Islet of Langerhans (tissue), 1 donor: Measurements from ENCODE around the gene KLC3.
"Not testable (repeated sequence)": the region's sequence is repeated elsewhere in the genome, so short reads cannot be mapped to it uniquely, and the experiment has no call there.

ENCODE experiments used
- FAIRE-seq: peaks from one replicate; lab custom pipeline; 2011; peaks lifted over from hg19 to GRCh38; lab: Jason Lieb, UNC

Gene KLC3

DNA sequence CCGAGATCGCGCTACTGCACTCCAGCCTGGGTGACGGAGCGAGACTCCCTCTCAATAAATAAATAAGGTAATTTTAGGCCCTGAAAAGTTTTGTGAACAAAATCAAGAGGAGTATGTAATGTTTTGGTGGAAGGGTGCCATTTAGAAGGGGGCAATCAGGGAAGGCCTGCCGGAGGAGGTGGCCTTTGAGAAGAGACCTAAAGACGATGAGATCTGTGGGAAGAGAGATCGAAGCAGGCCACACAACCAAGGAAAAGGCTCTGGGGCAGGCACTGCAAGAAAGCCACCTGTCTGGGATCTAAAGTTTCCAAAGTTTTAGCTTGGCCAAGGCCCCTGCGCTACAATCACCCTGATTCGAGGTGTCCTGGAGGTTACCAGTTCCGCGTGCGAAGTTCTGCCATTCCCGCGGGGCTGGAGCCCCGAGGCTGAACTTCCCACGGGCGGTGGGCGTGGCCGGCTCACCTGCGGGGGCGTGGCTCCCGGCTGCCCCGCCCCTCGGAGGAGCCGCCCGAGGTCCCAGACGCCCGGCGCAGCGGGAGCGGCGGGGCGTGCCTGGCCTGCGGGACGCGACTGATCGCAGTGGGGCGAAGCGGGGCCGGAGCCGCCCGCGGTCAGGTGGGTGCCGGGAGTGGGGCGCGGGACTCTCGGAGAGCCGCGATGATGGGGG is at the start of gene KLC3:
Gene KLC3, plus strand, starts transcription at position 519 of the 667 bp plus-strand sequence. CDS start 4,792 bp downstream, outside the sequence.
- no peak for FAIRE-seq

DNA sequence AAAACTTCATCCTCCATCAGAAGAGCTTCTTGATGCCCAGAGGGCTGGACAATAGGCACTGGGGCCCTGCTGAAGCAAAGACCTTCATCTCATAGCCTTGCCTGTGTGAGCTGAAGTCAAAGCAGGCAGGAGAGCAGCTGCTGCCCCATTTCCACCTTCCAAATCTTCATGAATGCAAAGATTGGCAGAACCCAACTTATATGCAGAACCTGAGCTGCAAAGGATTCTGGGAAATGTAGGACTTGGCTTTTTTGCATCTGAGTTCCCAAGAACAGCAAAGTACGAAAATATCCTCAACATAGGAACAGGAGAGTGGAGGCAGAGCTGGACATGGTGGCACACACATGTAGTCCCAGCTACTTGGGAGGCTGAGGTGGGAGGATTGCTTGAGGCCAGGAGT is 48.7 kb upstream of the KLC3 start:
- FAIRE-seq: no peak

DNA sequence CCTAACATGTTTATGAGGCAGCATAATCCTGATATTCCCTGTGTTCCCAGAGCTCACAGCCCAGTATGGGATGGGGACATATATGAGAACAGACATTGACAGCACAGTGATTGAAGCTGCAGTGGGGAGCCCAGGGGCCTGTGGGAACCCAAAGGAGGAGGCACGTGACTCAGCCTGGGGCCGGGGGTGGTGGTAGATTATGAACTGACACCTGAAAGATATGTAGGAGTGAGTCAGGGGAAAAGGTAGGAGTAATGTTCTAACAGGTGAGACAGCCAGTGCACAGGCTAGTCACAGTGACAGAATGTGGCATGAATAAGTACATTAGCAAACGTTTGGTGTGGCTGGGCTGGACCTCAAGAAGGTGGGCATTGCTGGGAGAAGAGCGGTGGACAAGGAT is 46.9 kb upstream of the KLC3 start:
- no peak for FAIRE-seq

DNA sequence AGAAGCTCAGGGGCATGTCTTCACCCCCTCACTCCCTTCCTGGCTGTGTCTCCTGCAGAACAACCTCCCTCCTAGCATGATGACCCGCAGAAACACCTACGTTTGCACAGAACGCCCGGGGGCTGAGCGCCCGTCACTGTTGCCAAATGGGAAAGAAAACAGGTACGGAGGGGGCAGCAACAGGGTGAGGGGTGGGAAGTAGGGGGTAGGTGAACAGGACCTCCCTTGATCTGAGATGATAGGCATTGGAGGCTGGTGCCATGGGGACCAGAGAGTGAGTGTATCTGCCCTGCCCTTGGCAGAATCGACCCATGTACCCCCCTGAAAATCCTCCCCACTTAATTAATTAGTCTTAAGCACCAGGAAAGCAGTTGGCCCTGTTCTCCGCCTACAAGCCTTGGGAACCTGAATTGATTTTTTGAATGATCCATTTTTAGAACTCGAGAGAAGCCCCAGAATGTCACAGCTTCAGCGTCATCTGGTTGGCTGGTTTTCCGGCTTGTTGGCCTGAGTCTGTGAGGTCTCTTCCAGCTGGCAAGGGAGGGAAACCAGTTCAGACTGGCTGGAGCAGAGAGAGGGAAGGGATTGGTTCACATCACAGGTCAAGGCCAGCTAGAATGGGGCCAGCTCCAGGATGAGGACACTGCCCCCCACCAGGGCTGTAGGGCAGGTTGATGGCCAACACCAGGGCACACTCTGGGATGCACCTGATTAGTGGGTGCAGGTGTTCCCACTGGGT is 46.1 kb upstream of the KLC3 start:
- FAIRE-seq: no peak

DNA sequence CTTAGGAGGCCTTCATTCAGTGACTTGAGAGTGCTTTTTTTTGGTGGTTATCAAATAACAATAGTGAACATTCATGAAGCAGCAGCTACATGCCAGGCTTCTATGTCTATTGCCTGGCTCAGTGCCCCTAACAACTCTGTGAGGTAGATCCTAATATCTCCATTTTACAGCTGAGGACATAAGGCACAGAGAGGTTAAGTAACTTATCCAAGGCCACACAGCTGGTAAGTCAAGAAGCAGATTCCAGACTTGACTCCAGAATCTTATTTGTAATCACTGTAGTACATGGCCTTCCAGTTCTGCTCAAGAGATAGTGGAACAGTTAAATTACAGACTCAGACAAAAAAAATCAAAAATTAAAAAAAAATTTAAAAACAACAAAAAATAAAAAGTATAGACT is 44.7 kb upstream of the KLC3 start:
- FAIRE-seq: no peak

DNA sequence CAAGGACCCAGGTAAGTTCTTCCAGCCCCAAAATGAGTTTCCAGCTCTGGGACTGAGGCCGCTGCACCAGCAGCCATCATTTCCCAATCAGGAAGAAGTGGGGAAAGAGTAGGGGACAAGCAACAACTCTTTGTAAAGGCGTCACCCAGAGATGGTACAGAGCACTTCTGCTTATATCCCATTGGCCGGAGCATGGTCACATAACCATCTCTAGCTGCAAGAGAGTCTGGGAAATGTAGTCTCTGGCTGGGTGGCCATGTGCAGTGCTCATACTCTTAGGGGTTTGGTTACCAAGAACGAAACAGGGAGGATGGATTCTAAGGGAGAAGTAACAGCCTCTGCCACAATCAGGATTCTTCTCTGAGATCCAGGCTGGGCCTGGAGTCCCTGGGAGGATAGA is 44.2 kb upstream of the KLC3 start:
- no peak for FAIRE-seq

DNA sequence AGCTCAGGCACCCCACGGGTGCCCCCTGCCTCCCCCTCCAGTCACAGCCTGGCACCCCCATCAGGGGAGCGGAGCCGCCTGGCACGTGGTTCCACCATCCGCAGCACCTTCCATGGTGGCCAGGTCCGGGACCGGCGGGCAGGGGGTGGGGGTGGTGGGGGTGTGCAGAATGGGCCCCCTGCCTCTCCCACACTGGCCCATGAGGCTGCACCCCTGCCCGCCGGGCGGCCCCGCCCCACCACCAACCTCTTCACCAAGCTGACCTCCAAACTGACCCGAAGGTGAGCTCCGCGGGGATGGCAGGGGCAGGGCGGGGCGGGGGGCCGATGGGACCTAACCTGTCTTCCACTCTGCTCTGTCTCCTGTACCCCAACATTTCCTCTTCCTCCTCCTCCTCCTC is 42.9 kb upstream of the KLC3 start:
- FAIRE-seq: no peak

DNA sequence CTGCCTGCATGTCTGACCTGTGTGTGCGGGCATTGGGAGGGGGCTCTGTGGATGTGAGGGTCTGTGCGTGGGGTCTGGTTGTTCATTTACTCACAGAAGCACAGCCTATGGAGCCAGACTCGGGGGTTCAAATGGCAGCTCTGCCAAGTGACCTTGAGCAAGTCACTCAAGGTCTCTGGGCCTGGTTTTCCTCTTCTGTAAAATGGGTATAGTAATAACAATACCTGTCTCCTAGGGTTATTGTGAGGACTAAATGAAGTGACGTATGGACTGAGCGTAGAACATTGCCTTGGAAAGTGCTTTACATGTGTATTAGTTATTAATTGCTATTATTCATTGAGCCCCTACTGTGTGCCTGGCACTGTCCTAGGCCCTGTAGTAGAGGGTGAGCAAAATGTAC is 42.3 kb upstream of the KLC3 start:
- FAIRE-seq: no peak

DNA sequence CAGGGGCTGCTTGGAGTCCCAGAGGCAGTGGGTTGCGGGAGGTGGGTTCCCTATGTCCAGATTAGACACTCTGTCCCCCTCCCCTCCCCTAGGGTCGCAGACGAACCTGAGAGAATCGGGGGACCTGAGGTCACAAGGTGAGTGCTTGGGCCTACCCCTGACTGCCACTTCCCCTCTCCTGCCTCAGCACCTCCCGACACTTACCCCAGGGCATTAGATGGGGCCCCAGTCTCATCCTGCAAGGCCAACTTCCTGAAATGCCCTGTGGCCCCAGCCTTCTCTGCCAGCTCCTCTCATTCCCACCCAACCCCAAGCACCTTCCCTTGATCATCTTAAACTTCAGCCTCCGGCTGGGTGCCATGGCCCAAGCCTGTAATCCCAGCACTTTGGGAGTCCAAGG is 40.8 kb upstream of the KLC3 start:
- FAIRE-seq: no peak

DNA sequence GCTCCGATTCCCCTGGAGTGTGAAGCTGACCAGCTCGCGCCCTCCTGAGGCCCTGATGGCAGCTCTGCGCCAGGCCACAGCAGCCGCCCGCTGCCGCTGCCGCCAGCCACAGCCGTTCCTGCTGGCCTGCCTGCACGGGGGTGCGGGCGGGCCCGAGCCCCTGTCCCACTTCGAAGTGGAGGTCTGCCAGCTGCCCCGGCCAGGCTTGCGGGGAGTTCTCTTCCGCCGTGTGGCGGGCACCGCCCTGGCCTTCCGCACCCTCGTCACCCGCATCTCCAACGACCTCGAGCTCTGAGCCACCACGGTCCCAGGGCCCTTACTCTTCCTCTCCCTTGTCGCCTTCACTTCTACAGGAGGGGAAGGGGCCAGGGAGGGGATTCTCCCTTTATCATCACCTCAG is 38.1 kb upstream of the KLC3 start:
- FAIRE-seq: no peak

DNA sequence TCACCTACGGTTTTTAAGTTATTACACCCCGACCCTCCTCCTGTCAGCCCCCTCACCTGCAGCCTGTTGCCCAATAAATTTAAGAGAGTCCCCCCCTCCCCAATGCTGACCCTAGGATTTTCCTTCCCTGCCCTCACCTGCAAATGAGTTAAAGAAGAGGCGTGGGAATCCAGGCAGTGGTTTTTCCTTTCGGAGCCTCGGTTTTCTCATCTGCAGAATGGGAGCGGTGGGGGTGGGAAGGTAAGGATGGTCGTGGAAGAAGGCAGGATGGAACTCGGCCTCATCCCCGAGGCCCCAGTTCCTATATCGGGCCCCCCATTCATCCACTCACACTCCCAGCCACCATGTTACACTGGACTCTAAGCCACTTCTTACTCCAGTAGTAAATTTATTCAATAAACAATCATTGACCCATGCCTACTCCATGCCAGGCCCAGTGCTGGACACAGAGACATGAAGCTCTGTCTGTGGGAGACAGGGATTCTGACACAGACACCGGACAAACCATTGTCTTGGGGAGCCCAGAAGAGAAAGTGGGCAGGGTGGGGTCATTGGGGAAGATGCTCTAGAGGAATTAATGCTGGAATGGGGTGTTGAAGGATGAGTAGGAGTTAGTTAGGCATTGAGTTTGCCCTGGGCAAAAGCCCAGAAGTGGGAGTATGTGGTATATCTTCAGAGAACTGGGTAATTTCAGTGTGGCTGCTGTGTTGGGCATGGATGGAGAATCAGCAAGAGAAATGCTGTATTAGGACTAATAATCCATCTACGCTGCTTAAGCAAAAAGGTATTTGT is 37.1 kb upstream of the KLC3 start:
- FAIRE-seq: no peak

DNA sequence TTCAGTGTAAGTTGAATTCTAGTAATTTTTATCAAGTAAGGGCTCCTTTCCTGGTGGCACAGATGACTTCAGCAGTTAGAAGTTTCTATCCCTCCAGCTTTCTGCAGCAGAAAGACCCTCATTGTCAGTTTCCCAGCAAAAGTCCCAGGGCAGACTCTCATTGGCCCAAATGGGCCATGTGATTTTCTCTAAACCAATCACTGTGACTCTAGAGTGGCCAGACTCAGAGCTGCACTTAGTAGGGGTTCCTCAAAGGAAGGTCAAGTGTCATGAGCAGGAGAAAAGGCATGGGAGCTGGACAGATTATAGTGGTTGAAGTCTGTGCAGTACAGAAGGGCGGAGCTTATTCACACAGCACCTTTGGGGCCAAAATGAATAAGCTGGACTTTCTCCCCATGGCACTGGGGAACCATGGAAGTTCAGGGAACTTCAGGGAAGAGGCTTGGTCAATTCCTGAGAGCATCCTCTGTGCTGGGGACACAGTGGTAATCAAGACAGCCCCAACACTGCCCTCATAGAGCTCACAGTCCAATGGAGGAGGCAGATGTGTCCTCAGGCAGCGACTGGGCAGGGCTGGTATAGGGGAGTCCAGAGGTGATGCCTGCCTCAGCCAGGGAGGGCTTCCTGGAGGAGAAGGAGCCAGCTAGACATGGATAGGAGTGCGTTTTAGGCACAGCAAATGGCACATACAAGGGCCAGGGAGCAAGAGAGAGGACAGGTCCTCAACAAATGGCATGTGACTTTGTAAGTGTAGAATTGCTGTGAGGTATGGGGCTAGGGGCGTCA is 36.2 kb upstream of the KLC3 start:
- no peak for FAIRE-seq

DNA sequence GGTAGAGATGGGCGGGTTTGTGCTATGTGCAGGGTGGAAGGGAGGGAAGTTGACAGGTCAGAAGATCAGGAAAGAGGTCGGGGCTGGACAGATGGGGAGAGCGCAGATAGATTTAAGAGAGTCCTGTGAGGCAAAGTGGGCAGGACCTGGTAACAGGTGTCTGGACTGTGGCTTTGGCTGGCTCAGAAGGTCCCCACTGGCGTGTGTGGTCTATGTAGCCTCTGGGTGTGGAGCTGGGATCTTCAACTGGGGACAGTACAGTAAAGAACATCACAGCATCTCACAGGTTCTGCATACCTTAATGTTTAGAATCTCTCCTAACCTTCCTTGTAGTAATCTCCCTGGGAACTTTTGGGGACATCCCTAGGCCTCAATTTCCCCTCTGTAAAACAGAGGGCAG is 35.5 kb upstream of the KLC3 start:
- no peak for FAIRE-seq

DNA sequence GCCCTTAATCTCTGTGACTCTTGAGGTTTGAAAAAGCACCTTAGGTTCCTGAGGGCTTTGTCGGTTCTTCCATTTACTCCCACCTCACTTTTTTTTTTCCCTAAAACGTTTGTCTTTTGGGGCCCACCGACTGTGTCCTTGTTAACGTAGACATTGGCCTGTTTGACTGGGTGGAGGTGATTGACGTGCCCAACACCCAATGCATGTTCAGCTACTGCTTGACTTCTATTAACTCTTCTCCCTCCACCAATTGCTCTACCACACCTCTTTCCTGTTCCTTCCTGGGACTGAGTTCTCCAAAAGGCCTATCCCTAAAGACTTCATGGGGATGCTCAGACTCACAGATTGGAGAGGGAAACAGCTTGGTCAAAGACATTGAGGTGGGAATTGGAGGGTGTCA is 35.1 kb upstream of the KLC3 start:
- FAIRE-seq: no peak

DNA sequence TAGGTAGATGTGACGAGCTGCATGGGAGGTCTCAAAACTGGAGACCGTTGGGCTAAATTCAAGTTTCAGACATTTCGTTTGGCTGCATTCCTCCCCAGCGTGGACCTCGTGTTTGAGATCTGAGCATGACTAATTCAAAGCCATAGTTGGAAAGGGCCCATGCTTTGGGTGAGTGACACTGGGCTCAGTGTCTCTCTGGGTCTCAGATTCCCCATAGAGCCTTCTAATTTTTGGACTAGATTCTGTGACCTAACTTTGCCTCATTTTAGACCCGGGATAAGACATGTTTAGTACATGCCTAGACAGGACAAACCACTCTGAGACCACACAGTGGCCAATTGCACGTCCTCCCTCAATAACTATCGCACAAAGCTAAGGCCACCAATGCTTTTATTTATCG is 34.5 kb upstream of the KLC3 start:
- FAIRE-seq: no peak

DNA sequence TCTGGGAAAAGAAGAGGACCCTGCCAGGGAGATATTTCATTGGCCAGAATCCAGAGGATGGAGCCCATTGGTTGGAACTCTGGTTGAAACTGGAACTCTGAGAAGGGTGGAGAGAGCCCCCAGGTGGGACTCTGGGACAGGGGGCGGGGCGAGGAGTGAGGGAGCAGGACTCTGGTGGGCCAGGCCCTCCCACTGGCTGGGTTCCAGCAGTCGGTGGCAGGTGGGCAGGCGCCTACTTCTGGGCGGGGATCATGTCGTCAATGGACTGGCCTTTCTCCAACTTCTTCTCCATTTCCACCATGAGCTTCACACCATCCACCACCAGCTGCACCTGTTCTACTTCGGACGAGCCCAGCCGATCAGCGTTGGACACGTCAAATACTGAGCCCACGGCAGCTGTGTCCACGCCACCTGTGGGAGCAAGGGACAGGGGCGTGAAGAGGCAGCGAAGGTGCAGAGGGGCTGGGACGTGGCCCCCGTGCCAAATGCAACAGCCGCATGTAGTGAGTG is 34.0 kb upstream of the KLC3 start:
- FAIRE-seq: no peak

DNA sequence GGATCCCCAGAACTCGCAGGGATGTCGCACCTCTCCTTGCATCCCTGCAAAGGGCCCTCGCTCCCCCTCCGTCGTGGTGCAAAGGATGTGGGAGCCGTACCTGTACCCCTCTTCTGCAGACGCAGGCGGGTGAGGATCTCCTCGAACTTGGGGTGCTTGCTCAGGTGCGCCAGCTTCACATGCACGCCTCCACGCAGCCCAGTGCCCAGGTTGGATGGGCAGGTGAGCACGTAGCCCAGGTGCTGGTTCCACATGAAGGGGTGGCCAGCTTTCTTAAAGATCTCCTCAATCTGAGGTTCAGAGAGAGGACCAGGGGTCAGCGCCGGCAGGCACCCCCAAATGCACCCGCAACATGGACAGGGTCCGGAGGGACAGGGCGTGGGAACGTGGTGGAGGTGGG is 33.2 kb upstream of the KLC3 start:
- FAIRE-seq: no peak

DNA sequence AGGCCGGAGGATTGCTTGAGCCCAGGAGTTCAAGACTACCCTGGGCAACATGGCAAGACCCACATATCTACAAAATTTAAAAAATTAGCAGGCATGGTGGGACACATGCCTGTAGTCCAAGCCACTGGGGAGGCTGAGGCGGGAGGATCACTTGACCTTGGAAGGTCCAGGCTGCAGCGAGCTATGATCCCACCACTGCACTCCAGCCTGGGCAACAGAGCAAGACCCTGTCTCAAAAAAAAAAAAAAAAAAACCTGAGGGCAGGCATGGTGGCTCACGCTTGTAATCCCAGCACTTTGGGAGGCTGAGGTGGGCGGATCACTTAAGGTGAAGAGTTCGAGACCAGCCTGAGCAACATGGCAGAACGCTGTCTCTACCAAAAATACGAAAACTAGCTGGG is 31.2 kb upstream of the KLC3 start:
- not testable (repeated sequence) for FAIRE-seq

DNA sequence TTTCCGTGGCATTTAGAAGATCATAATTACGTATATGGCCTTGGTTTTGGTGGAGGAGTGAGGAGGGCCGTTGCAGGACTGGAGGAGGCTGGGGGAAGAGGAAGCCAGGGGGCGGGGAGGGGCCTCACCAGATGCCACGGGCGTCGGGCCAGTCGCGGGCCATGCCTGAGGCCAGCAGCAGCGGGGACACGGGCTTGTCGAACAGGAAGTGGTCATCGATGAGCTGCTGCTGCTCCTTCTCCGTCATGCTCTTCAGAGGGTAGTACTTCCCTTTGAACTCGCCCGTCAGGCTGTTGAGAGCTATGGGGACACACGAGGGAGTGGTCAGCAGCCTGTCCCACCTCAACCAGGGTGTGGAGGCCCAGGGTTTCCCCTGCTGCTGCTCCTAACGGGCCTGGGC is 28.9 kb upstream of the KLC3 start:
- FAIRE-seq: no peak

DNA sequence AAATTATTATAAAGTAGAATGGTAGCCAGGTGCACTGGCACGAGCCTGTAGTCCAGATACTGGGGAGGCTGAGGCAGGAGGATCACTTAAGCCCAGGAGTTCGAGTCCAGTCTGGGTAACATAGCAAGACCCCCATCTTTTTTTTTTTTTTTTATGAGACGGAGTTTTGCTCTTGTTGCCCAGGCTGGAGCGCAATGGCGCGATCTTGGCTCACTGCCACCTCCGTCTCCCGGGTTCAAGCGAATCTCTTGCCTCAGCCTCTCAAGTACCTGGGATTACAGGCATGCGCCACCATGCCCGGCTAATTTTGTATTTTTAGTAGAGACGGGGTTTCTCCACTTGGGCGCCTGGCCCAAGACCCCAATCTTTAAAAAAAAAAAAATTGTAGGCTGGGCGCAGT is 28.3 kb upstream of the KLC3 start:
- not testable (repeated sequence) for FAIRE-seq

DNA sequence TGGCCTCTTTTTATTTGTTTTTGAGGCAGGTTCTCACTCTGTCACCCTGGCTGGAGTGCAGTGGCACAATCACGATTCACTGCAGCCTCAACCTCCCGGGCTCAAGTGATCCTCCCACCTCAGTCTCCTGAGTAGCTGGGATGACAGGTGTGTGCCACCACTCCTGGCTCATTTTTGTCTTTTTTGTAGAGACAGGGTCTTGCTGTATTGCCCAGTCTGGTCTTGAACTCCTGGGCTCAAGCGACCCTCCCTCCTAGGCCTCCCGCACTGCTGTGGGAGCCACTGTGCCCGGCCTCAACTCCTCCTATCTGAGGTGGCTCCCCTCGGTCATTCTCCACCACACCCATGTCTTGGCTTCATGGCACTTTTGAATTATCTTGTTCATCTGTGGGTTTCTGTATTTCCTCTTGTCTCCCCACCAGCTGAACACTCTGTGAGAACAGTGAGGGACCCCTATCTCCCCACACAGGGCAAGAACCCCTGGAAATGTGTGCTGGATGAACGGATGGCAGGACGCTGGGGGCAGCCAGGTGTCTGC is 25.8 kb upstream of the KLC3 start:
- no peak for FAIRE-seq

DNA sequence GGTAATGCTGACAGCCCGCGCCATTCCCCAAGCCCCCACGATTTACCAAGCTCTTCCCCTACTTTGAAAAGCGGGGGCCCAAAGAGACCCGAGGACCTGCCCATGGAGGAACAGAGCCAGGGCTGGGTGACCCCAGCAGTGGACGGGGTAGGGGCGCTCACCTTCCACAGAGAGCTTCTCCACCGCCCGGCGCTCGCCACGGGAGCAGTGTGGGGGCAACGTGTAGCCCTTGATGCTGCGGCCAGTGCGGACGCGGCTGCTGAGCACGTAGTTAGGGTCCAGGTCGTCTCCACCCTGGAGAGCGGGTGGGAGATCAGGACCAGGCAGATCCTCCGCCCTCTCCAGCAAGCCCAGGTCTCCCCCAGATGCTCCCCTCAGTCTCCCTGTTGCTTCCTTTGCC is 25.2 kb upstream of the KLC3 start:
- no peak for FAIRE-seq
